PC-9 (cell line): ENCODE results near the gene DEF6.

Experiments used
- EZH2 ChIP-seq: fragments of 200-600 bp; sonication (generic); IDR thresholded peaks from 2 replicates; pipeline ENCODE4 v1.8.0; 2017; ENCODE audit warnings: antibody characterized with exemption, low read depth
- TF ChIP-seq, protein P1 (sequence below): fragments of 200-600 bp; sonication (generic); conservative IDR thresholded peaks from 2 replicates; pipeline ENCODE4 v1.6.1; 2017; ENCODE audit warnings: mixed run types, antibody characterized with exemption, mild to moderate bottlenecking, moderate library complexity

DNA sequence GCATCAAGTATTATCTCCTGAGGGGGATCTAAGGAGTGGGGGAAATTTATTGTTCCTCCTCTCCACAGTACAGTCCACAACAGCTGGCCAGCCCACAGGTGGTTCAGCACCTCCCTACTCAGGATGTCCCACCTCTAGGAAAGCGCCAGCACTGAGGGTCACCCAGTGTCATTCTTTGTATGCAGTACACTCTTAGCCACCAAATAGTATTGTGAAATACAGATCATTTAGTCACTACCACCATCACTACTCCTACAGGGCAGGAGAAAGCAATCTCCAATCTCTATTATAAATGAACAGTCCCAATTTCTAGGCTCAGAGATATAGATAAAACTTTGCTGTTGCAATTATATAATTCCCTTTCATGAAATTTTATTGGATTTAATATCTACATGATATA lies 44.4 kb upstream of the DEF6 start:
- TF ChIP-seq EZH2: no peak
- TF ChIP-seq, protein P1, sequence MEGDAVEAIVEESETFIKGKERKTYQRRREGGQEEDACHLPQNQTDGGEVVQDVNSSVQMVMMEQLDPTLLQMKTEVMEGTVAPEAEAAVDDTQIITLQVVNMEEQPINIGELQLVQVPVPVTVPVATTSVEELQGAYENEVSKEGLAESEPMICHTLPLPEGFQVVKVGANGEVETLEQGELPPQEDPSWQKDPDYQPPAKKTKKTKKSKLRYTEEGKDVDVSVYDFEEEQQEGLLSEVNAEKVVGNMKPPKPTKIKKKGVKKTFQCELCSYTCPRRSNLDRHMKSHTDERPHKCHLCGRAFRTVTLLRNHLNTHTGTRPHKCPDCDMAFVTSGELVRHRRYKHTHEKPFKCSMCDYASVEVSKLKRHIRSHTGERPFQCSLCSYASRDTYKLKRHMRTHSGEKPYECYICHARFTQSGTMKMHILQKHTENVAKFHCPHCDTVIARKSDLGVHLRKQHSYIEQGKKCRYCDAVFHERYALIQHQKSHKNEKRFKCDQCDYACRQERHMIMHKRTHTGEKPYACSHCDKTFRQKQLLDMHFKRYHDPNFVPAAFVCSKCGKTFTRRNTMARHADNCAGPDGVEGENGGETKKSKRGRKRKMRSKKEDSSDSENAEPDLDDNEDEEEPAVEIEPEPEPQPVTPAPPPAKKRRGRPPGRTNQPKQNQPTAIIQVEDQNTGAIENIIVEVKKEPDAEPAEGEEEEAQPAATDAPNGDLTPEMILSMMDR: no peak
